Measurements from ENCODE around the gene SGMS2.

DNA sequence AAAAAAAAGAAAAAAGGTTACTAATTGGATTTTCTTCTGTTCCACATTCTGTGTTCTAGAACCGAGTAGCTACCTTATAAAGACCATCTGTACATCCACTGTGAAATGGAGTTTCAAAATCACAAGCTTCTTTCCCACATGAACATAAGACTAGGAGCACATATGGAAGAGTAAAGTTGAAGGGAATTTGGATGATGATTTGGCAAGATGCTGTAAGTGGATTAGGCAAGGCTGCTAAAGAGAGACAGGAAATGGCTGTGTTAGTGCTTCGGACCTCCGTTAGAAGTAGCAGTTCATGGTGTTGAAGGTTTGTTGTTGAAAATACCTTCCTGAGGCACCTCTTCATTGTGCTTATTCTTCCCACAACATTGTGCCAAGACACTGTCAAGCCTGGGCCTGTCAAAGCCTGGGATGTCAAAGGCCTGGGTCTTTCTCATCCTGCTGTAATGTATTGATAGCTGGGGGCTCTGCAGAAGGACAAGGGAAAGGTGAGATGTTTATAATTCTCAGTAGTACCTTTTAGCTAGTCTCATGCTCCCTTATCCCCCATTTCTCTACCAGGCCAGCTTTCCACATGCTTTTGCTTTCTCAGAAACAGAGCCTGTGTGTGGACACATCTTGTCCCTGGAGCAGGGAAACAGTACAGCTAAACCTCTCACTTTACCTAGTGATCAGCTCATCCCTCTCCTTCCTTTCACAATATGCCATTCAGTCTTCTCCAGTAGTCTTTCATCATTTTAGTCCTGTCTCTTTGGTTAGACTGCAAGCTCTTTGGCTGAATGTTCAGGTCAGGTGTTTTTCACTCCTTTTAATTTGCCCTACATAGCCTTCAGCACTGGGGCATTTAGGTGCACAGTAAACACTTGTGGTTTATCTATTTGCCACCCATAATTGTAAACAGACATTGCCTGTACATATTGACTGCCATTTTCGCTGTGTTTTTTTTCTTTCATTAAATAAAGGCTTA, 68.7 kb downstream of the SGMS2 start:
- TF ChIP-seq, protein P1, sequence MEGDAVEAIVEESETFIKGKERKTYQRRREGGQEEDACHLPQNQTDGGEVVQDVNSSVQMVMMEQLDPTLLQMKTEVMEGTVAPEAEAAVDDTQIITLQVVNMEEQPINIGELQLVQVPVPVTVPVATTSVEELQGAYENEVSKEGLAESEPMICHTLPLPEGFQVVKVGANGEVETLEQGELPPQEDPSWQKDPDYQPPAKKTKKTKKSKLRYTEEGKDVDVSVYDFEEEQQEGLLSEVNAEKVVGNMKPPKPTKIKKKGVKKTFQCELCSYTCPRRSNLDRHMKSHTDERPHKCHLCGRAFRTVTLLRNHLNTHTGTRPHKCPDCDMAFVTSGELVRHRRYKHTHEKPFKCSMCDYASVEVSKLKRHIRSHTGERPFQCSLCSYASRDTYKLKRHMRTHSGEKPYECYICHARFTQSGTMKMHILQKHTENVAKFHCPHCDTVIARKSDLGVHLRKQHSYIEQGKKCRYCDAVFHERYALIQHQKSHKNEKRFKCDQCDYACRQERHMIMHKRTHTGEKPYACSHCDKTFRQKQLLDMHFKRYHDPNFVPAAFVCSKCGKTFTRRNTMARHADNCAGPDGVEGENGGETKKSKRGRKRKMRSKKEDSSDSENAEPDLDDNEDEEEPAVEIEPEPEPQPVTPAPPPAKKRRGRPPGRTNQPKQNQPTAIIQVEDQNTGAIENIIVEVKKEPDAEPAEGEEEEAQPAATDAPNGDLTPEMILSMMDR (IDR thresholded peaks at IDR 0.05) = no peak
- TF ChIP-seq POLR2A (IDR thresholded peaks at IDR 0.05) = no peak
- no peak for TF ChIP-seq POLR2AphosphoS5 (IDR thresholded peaks at IDR 0.05)
- TF ChIP-seq EP300 (IDR thresholded peaks at IDR 0.05) = no peak
